Measurements from ENCODE around the gene ZNF296. TPM values are rescaled to one million over a fixed set of nuclear protein-coding genes. Genes with fewer than 3 reads are reported as not detected.

Gene ZNF296
- total and polyA plus RNA-seq, 2 of the 8 experiments (the other 6 are each of a cell fraction or from before 2014, with no cell fraction given), result 2.7 to 7.5 TPM

- Histone ChIP-seq H2AFZ (ENCODE audit: low read length) (no peak overlapping the region), H3K27me3 (replicated peaks in 1 of 4; ENCODE audit: control insufficient read depth in 3 of 4, extremely low read depth in 1 of 4, insufficient read depth in 3 of 4, low read length in 3 of 4) (no peaks in the 10 kb centered on the region), H2AK5ac (ENCODE audit: low read depth, low read length) (no peak overlapping the region), H3K4me3 (ENCODE audit: extremely low read depth in 1 of 4, insufficient read depth in 2 of 4, low read depth in 3 of 4, low read length in 4 of 4) (no peak overlapping the region), H3K23me2 (ENCODE audit: low read depth, low read length) (no peaks in the 10 kb centered on the region), H3K14ac (ENCODE audit: insufficient read length) (no peak overlapping the region), H2BK20ac (ENCODE audit: low read length) (no peak overlapping the region), H3K4ac (replicated peaks; ENCODE audit: insufficient read length, low read depth, low read length) (no peak overlapping the region), H3K79me1 (ENCODE audit: low read depth, low read length) (peaks cover 30% of the 10 kb centered on the region), H3K9ac (replicated peaks in 1 of 4; ENCODE audit: extremely low read depth in 1 of 4, low read depth in 3 of 4, low read length in 3 of 4) (no peak overlapping the region), H3K4me1 (replicated peaks in 1 of 4; ENCODE audit: control insufficient read depth in 3 of 4, insufficient read depth in 4 of 4, low read length in 3 of 4) (peaks cover 0 to 2% (median 0%) of the 10 kb centered on the region in 4 experiments; a peak in 4 of 7 replicates), H3K27ac (ENCODE audit: low read depth, low read length) (no peak overlapping the region), H2BK5ac (ENCODE audit: low read depth, low read length) (no peak overlapping the region), H2BK12ac (ENCODE audit: low read depth, low read length) (no peak overlapping the region), H3K23ac (ENCODE audit: insufficient read length) (no peak overlapping the region), H2BK120ac (replicated peaks; ENCODE audit: low read depth, low read length) (no peak overlapping the region), H3K9me3 (ENCODE audit: insufficient read depth in 2 of 2, low read depth in 1 of 2, low read length in 1 of 2) (no peaks in the 10 kb centered on the region), H4K8ac (ENCODE audit: extremely low read depth, insufficient read depth, low read length) (no peak overlapping the region; the same call in 1 of the 2 replicates), H3K56ac (replicated peaks; ENCODE audit: insufficient read length, low read depth, low read length) (no peak overlapping the region), H4K20me1 (replicated peaks in 1 of 2; ENCODE audit: control insufficient read depth in 1 of 2, insufficient read depth in 2 of 2, low read length in 2 of 2) (peaks cover 16 to 43% of the 10 kb centered on the region in 2 experiments), H4K5ac (ENCODE audit: insufficient read length, low read depth, low read length) (no peak overlapping the region), H4K91ac (replicated peaks; ENCODE audit: insufficient read length, low read length) (no peak overlapping the region), H3K4me2 (ENCODE audit: insufficient read depth in 1 of 2, low read depth in 2 of 2, low read length in 2 of 2) (no peak overlapping the region), H2BK15ac (ENCODE audit: low read length) (no peak overlapping the region), H3K18ac (ENCODE audit: extremely low read depth, low read length) (no peak overlapping the region), H3K79me2 (ENCODE audit: control insufficient read depth in 1 of 2, insufficient read depth in 2 of 2, low read length in 2 of 2) (peaks cover 0 to 67% of the 10 kb centered on the region in 2 experiments; a peak in 2 of 4 replicates), H3K36me3 (ENCODE audit: control insufficient read depth in 2 of 4, insufficient read depth in 4 of 4, low read length in 3 of 4) (no peaks in the 10 kb centered on the region)
- 86% methylated on average over 6 of the region's 6 CpGs; no CpG with 5 or more reads in 1 of the 2 experiments for WGBS, 2 experiments (ENCODE audit: extremely low coverage in 1 of 2, insufficient coverage in 1 of 2, insufficient read length in 1 of 2, insufficient replicate concordance in 2 of 2, low coverage in 1 of 2, low lambda C conversion rate in 2 of 2, missing lambda C conversion rate in 1 of 2)
- ChIA-PET POLR2A (ENCODE audit: partially characterized antibody) (interaction anchor here (1.3 to 4.3 kb wide), 4 partner anchors 13 to 34 kb away, joined by 3 to 21 read pairs (median 8); partner anchors contain the start of gene PPP1R37), CTCF (ENCODE audit: partially characterized antibody) (interaction anchor here (0.9 to 6.1 kb wide), 9 partner anchors 11 to 37 kb away, joined by 3 to 73 read pairs (median 24); partner anchors contain the start of gene PPP1R37)
- DNase-seq (ENCODE audit: low read depth in 1 of 2, low spot score in 2 of 2), result no peak
- FAIRE-seq, result no peak
- no peak for TF ChIP-seq BRCA1 (IDR thresholded peaks at IDR 0.05; ENCODE audit: low read depth, low read length)
- no peak for TF ChIP-seq YY1 (IDR thresholded peaks at IDR 0.05; ENCODE audit: low read depth, low read length)
- no peak for TF ChIP-seq BACH1 (IDR thresholded peaks at IDR 0.05; ENCODE audit: low read length)
- TF ChIP-seq JUND (IDR thresholded peaks at IDR 0.05; ENCODE audit: low read length), result no peak
- no peak for TF ChIP-seq GABPA (IDR thresholded peaks at IDR 0.05; ENCODE audit: borderline replicate concordance, insufficient read depth, low read length)
- no peak for TF ChIP-seq FOSL1 (IDR thresholded peaks at IDR 0.05; ENCODE audit: insufficient read depth, low read depth, low read length)
- TF ChIP-seq TBP (IDR thresholded peaks at IDR 0.05; ENCODE audit: low read depth, low read length), result no peak
- no peak for TF ChIP-seq POLR2A (IDR thresholded peaks at IDR 0.05; ENCODE audit: control extremely low read depth in 1 of 2, low read depth in 2 of 2, low read length in 2 of 2)
- no peak for TF ChIP-seq SIX5 (IDR thresholded peaks at IDR 0.05; ENCODE audit: low read depth, low read length)
- no peak for TF ChIP-seq POU5F1 (IDR thresholded peaks at IDR 0.05; ENCODE audit: low read depth, low read length)
- TF ChIP-seq CHD1 (IDR thresholded peaks at IDR 0.05; ENCODE audit: low read depth, low read length), result no peak
- no peak for TF ChIP-seq BCL11A (IDR thresholded peaks at IDR 0.05; ENCODE audit: low read depth in 2 of 2, low read length in 2 of 2)
- TF ChIP-seq MAX (IDR thresholded peaks at IDR 0.05), result no peak
- TF ChIP-seq CBX8 (IDR thresholded peaks at IDR 0.05; ENCODE audit: borderline replicate concordance, low read depth, low read length), result no peak
- TF ChIP-seq GTF2F1 (IDR thresholded peaks at IDR 0.05; ENCODE audit: borderline replicate concordance, low read depth, low read length), result no peak
- TF ChIP-seq POLR2AphosphoS5 (IDR thresholded peaks at IDR 0.05; ENCODE audit: low read depth, low read length), result no peak
Observed at GRCh38 chr19:45124021-45124420, 47.7 kb upstream of the ZNF296 start.

Measured in H1 (cell line).